GM12875 (cell line): Measurements from ENCODE around the gene ADCY6.
"Not testable (repeated sequence)": the region's sequence is repeated elsewhere in the genome, so short reads cannot be mapped to it uniquely, and the experiment has no call there.

Experiments used
- H3K4me3 ChIP-seq: one replicate; pipeline ENCODE4 v1.5.1; 2011; ENCODE audit warnings: low read depth, low read length, control low read depth
- CTCF ChIP-seq: IDR thresholded peaks from 2 replicates; pipeline ENCODE4 v1.5.1; 2011; ENCODE audit warnings: low read depth, mild to moderate bottlenecking, control low read depth, inconsistent platforms, low read length, moderate library complexity, borderline replicate concordance; ENCODE audit not compliant: insufficient read depth

Gene ADCY6

GRCh38 chr12:48750769-48751356, 38.0 kb downstream of the ADCY6 start:
- no peak overlapping the region for H3K4me3 ChIP-seq
- no peak for TF ChIP-seq CTCF

- TF ChIP-seq CTCF, result no peak
- H3K4me3 ChIP-seq, result no peak overlapping the region
These were observed 38.7 kb downstream of the ADCY6 start for GRCh38 chr12:48750215-48750614.

- no peak for TF ChIP-seq CTCF
- H3K4me3 ChIP-seq, result no peak overlapping the region
These were observed 44.5 kb downstream of the ADCY6 start for GRCh38 chr12:48744251-48745008.

GRCh38 chr12:48739618-48740269, 49.1 kb downstream of the ADCY6 start:
- no peak for TF ChIP-seq CTCF
- no peak overlapping the region for H3K4me3 ChIP-seq

GRCh38 chr12:48736456-48736855, 52.4 kb downstream of the ADCY6 start:
- H3K4me3 ChIP-seq, result no peak overlapping the region
- no peak for TF ChIP-seq CTCF

- TF ChIP-seq CTCF, result no peak
- H3K4me3 ChIP-seq, result no peak overlapping the region
These were observed 60.1 kb downstream of the ADCY6 start for GRCh38 chr12:48728807-48729206.

GRCh38 chr12:48720737-48721136, 68.2 kb downstream of the ADCY6 start:
- H3K4me3 ChIP-seq, result not testable (repeated sequence)

- H3K4me3 ChIP-seq, result not testable (repeated sequence)
These were observed 68.7 kb downstream of the ADCY6 start for GRCh38 chr12:48720171-48720570.

GRCh38 chr12:48719002-48719401, 69.9 kb downstream of the ADCY6 start:
- not testable (repeated sequence) for H3K4me3 ChIP-seq
